ENCODE measurements around the gene DHRSX.
"Not testable (repeated sequence)": the region's sequence is repeated elsewhere in the genome, so short reads cannot be mapped to it uniquely, and the experiment has no call there.

DNA sequence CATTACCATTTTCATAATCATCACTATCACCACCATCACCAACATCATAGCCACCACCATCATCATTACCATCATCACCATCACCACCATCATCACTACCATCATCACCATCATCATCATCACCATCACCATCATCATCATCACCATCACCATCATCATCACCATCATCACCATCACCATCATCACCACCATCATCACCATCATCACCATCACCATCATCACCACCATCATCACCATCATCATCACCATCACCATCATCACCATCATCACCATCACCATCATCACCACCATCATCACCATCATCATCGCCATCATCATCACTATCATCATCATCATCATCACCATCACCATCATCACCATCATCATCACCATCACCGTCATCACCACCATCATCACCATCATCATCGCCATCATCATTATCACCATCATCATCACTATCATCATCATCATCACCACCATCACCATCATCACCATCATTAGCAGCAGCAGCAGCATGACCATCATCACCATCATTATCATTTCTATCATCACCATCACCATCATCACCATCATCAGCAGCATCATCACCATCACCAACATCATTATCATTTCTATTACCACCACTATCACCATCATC, 118.2 kb downstream of the DHRSX start:
- TF ChIP-seq SMC3 (IDR thresholded peaks at IDR 0.05); POLR2A (IDR thresholded peaks at IDR 0.05; ENCODE audit: low read length); RARB (CRISPR knock-in tag; IDR thresholded peaks at IDR 0.05); HDAC2 (IDR thresholded peaks at IDR 0.05); RAD21 (conservative IDR thresholded peaks at IDR 0.05 in 1 of 2, IDR thresholded peaks at IDR 0.05 in 1 of 2); CHD2 (IDR thresholded peaks at IDR 0.05; ENCODE audit: low read length, partially characterized antibody); JUN (IDR thresholded peaks at IDR 0.05): not testable (repeated sequence)
- TF ChIP-seq, protein P1, sequence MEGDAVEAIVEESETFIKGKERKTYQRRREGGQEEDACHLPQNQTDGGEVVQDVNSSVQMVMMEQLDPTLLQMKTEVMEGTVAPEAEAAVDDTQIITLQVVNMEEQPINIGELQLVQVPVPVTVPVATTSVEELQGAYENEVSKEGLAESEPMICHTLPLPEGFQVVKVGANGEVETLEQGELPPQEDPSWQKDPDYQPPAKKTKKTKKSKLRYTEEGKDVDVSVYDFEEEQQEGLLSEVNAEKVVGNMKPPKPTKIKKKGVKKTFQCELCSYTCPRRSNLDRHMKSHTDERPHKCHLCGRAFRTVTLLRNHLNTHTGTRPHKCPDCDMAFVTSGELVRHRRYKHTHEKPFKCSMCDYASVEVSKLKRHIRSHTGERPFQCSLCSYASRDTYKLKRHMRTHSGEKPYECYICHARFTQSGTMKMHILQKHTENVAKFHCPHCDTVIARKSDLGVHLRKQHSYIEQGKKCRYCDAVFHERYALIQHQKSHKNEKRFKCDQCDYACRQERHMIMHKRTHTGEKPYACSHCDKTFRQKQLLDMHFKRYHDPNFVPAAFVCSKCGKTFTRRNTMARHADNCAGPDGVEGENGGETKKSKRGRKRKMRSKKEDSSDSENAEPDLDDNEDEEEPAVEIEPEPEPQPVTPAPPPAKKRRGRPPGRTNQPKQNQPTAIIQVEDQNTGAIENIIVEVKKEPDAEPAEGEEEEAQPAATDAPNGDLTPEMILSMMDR (IDR thresholded peaks at IDR 0.05) = not testable (repeated sequence)
- TF ChIP-seq, protein P2, sequence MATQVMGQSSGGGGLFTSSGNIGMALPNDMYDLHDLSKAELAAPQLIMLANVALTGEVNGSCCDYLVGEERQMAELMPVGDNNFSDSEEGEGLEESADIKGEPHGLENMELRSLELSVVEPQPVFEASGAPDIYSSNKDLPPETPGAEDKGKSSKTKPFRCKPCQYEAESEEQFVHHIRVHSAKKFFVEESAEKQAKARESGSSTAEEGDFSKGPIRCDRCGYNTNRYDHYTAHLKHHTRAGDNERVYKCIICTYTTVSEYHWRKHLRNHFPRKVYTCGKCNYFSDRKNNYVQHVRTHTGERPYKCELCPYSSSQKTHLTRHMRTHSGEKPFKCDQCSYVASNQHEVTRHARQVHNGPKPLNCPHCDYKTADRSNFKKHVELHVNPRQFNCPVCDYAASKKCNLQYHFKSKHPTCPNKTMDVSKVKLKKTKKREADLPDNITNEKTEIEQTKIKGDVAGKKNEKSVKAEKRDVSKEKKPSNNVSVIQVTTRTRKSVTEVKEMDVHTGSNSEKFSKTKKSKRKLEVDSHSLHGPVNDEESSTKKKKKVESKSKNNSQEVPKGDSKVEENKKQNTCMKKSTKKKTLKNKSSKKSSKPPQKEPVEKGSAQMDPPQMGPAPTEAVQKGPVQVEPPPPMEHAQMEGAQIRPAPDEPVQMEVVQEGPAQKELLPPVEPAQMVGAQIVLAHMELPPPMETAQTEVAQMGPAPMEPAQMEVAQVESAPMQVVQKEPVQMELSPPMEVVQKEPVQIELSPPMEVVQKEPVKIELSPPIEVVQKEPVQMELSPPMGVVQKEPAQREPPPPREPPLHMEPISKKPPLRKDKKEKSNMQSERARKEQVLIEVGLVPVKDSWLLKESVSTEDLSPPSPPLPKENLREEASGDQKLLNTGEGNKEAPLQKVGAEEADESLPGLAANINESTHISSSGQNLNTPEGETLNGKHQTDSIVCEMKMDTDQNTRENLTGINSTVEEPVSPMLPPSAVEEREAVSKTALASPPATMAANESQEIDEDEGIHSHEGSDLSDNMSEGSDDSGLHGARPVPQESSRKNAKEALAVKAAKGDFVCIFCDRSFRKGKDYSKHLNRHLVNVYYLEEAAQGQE (IDR thresholded peaks at IDR 0.05) = not testable (repeated sequence)
- TF ChIP-seq, protein P3, sequence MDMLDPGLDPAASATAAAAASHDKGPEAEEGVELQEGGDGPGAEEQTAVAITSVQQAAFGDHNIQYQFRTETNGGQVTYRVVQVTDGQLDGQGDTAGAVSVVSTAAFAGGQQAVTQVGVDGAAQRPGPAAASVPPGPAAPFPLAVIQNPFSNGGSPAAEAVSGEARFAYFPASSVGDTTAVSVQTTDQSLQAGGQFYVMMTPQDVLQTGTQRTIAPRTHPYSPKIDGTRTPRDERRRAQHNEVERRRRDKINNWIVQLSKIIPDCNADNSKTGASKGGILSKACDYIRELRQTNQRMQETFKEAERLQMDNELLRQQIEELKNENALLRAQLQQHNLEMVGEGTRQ (IDR thresholded peaks at IDR 0.05) = not testable (repeated sequence)
- TF ChIP-seq, protein P4, sequence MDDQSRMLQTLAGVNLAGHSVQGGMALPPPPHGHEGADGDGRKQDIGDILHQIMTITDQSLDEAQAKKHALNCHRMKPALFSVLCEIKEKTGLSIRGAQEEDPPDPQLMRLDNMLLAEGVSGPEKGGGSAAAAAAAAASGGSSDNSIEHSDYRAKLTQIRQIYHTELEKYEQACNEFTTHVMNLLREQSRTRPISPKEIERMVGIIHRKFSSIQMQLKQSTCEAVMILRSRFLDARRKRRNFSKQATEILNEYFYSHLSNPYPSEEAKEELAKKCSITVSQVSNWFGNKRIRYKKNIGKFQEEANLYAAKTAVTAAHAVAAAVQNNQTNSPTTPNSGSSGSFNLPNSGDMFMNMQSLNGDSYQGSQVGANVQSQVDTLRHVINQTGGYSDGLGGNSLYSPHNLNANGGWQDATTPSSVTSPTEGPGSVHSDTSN (IDR thresholded peaks at IDR 0.05) = not testable (repeated sequence)

Measured in A549 (cell line).